GM23248 (cell line): ENCODE measurements around the gene PDCL3. TPM values are rescaled to one million over a fixed set of nuclear protein-coding genes. Genes with fewer than 3 reads are reported as not detected.

Source experiments
- DNase-seq: peaks from one replicate; pipeline ENCODE4 v3.0.0-alpha.2; 2015
- H2AFZ ChIP-seq: fragments of 200-600 bp; sonication (generic); 2 replicates; pipeline ENCODE4 v1.6.1; 2016; ENCODE audit warnings: antibody characterized with exemption
- H3F3A ChIP-seq: fragments of 200-600 bp; sonication (generic); 2 replicates; pipeline ENCODE4 v1.6.1; 2016; ENCODE audit warnings: mild to moderate bottlenecking, antibody characterized with exemption, mixed run types; ENCODE audit not compliant: insufficient read depth
- H3K27ac ChIP-seq: fragments of 200-600 bp; sonication (generic); 2 replicates; pipeline ENCODE4 v1.5.1; 2016; ENCODE audit warnings: mild to moderate bottlenecking
- H3K27me3 ChIP-seq: fragments of 200-600 bp; sonication (generic); replicated peaks from 2 replicates; pipeline ENCODE4 v1.6.1; 2016; ENCODE audit warnings: mild to moderate bottlenecking; ENCODE audit not compliant: insufficient read depth
- H3K36me3 ChIP-seq: fragments of 200-600 bp; sonication (generic); 2 replicates; pipeline ENCODE4 v1.6.1; 2016; ENCODE audit warnings: low read depth, mild to moderate bottlenecking
- H3K4me1 ChIP-seq: fragments of 200-600 bp; sonication (generic); 2 replicates; pipeline ENCODE4 v1.6.1; 2016; ENCODE audit warnings: mild to moderate bottlenecking; ENCODE audit not compliant: insufficient read depth
- H3K4me2 ChIP-seq: fragments of 200-600 bp; sonication (generic); one replicate; pipeline ENCODE4 v1.6.1; 2016; ENCODE audit warnings: mild to moderate bottlenecking; ENCODE audit not compliant: unreplicated experiment
- H3K4me3 ChIP-seq: fragments of 200-600 bp; sonication (generic); 2 replicates; pipeline ENCODE4 v1.5.1; 2016; ENCODE audit warnings: mild to moderate bottlenecking
- H3K79me2 ChIP-seq: fragments of 200-600 bp; sonication (generic); 2 replicates; pipeline ENCODE4 v1.6.1; 2016; ENCODE audit warnings: mild to moderate bottlenecking; ENCODE audit not compliant: insufficient read depth
- H3K9ac ChIP-seq: fragments of 200-600 bp; sonication (generic); 2 replicates; pipeline ENCODE4 v1.6.1; 2016; ENCODE audit warnings: mild to moderate bottlenecking
- H3K9me2 ChIP-seq: fragments of 200-600 bp; sonication (generic); 2 replicates; pipeline ENCODE4 v1.6.1; 2016; ENCODE audit warnings: mixed run types, mild to moderate bottlenecking, moderate library complexity; ENCODE audit not compliant: insufficient read depth
- H3K9me3 ChIP-seq: fragments of 200-600 bp; sonication (generic); one replicate; pipeline ENCODE4 v1.6.1; 2017; ENCODE audit warnings: low read depth
- H4K20me1 ChIP-seq: fragments of 200-600 bp; sonication (generic); 2 replicates; pipeline ENCODE4 v1.6.0; 2016; ENCODE audit not compliant: insufficient read depth
- EZH2 ChIP-seq: fragments of 200-600 bp; sonication (generic); IDR thresholded peaks from 2 replicates; pipeline ENCODE4 v1.6.1; 2018; ENCODE audit warnings: antibody characterized with exemption, mild to moderate bottlenecking; ENCODE audit not compliant: insufficient read depth, poor library complexity, severe bottlenecking
- EZH2phosphoT487 ChIP-seq: fragments of 200-600 bp; sonication (generic); IDR thresholded peaks from 2 replicates; pipeline ENCODE4 v1.6.1; 2018; ENCODE audit warnings: antibody characterized with exemption, moderate library complexity, mild to moderate bottlenecking, low read depth; ENCODE audit not compliant: insufficient read depth
- WGBS, 2 experiments: methylation state at CpG; one replicate each; pipeline ENCODE4 v1.1.6; 2015 to 2017; ENCODE audit warnings: low lambda C conversion rate in 2 of 2, low coverage in 1 of 2; ENCODE audit errors: missing lambda C conversion rate in 2 of 2; 5-methylcytosine and 5-hydroxymethylcytosine counted together
- in situ Hi-C: fragments of 300-500 bp; cut with MboI; formaldehyde crosslinking; loops from 2 replicates; pipeline ENCODE4 v1.15.0; 2020
- polyA plus RNA-seq: library from polyadenylated mRNA; unstranded; fragments of >200 nt; fragmentation: Nextera tagmentation; extraction: Ambion mirVana; gene quantifications from 2 replicates; pipeline ENCODE4 v1.2.1, GENCODE V29; 2016
- total RNA-seq: library from RNA; depleted of rRNA; stranded (reverse); fragments of >200 nt; shearing (Covaris generic); gene quantifications from 2 replicates; pipeline ENCODE4 v1.2.3, GENCODE V29; 2014

The PDCL3 gene
- total and polyA plus RNA-seq, 2 experiments from 2014 or later = 12.1 to 33.1 TPM

DNA sequence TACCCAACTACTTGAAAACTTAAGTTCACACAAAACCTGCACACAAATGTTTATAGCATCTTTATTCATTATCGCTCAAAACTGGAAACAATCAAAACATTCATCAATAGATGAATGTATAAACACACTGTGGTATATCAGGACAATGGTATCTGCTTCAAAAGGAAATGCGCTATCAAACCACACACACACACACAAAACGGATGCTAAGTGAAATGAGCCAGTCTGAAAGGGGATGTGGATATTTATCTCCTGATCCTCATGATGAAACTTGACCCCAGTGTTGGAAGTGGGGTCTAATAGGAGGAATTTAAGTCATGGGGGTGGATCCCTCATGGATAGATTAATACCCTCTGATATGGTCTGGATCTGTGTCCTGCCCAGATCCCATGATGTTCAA is 22.0 kb downstream of the PDCL3 start:
- in situ Hi-C loops = no loop called here
- H3F3A ChIP-seq = no peaks in the 10 kb centered on the region
- no peaks in the 10 kb centered on the region for H3K27me3 ChIP-seq
- no peaks in the 10 kb centered on the region for H4K20me1 ChIP-seq
- DNase-seq = no peak
- no peak for TF ChIP-seq EZH2
- no peak for TF ChIP-seq EZH2phosphoT487
- H3K4me3 ChIP-seq = no peak overlapping the region
- H3K36me3 ChIP-seq = no peaks in the 10 kb centered on the region
- H3K27ac ChIP-seq = no peak overlapping the region
- H3K79me2 ChIP-seq = no peaks in the 10 kb centered on the region
- H3K4me2 ChIP-seq = no peak overlapping the region
- H2AFZ ChIP-seq = no peak overlapping the region
- H3K9me2 ChIP-seq = no peaks in the 10 kb centered on the region
- no peaks in the 10 kb centered on the region for H3K4me1 ChIP-seq
- no peak overlapping the region for H3K9ac ChIP-seq
- H3K9me3 ChIP-seq = no peaks in the 10 kb centered on the region
- WGBS, 2 experiments = 33 to 35% methylated on average over 3 of the region's 3 CpGs

GRCh38 chr2:100588071-100588786 is 25.4 kb downstream of the PDCL3 start:
- Histone ChIP-seq H4K20me1 (no peaks in the 10 kb centered on the region), H3K9me3 (no peaks in the 10 kb centered on the region), H2AFZ (no peak overlapping the region), H3K9ac (no peak overlapping the region), H3K4me1 (no peaks in the 10 kb centered on the region), H3K79me2 (no peaks in the 10 kb centered on the region), H3K4me2 (no peak overlapping the region), H3K4me3 (no peak overlapping the region), H3K27me3 (no peaks in the 10 kb centered on the region), H3F3A (no peaks in the 10 kb centered on the region), H3K9me2 (no peaks in the 10 kb centered on the region), H3K36me3 (no peaks in the 10 kb centered on the region), H3K27ac (no peak overlapping the region)
- 72 to 73% methylated on average over 7 of the region's 7 CpGs for WGBS, 2 experiments
- no peak for TF ChIP-seq EZH2
- TF ChIP-seq EZH2phosphoT487 = no peak
- in situ Hi-C loops = no loop called here
- DNase-seq = peak; percentile 14

- Histone ChIP-seq H3K9me3 (no peaks in the 10 kb centered on the region), H3K79me2 (no peaks in the 10 kb centered on the region), H3K9ac (no peak overlapping the region), H3K9me2 (no peaks in the 10 kb centered on the region), H3K4me1 (no peaks in the 10 kb centered on the region), H3K36me3 (no peaks in the 10 kb centered on the region), H3K4me2 (no peak overlapping the region), H3F3A (no peaks in the 10 kb centered on the region), H2AFZ (no peak overlapping the region), H3K27ac (no peak overlapping the region), H4K20me1 (no peaks in the 10 kb centered on the region), H3K4me3 (no peak overlapping the region), H3K27me3 (no peaks in the 10 kb centered on the region)
- in situ Hi-C loops = no loop called here
- TF ChIP-seq EZH2phosphoT487 (no peak), EZH2 (no peak)
- no peak for DNase-seq
- WGBS, 2 experiments = 56 to 60% methylated on average over 3 of the region's 3 CpGs
These were observed 26.7 kb downstream of the PDCL3 start for GRCh38 chr2:100589527-100589926.

- Histone ChIP-seq H3K79me2 (no peaks in the 10 kb centered on the region), H3K4me3 (no peak overlapping the region), H3F3A (no peaks in the 10 kb centered on the region), H3K27ac (no peak overlapping the region), H3K4me2 (no peak overlapping the region), H3K36me3 (no peaks in the 10 kb centered on the region), H3K9me3 (no peaks in the 10 kb centered on the region), H2AFZ (no peak overlapping the region), H3K27me3 (no peaks in the 10 kb centered on the region), H3K4me1 (no peaks in the 10 kb centered on the region), H3K9ac (no peak overlapping the region), H4K20me1 (no peaks in the 10 kb centered on the region), H3K9me2 (no peaks in the 10 kb centered on the region)
- 26 to 37% methylated on average over 1 of the region's 1 CpG for WGBS, 2 experiments
- TF ChIP-seq EZH2 = no peak
- in situ Hi-C loops = no loop called here
- DNase-seq = no peak
These were observed 29.4 kb downstream of the PDCL3 start for GRCh38 chr2:100592226-100592625.
